Daoy (cell line): ENCODE data around the gene TMEFF1. TPM values are rescaled to one million over a fixed set of nuclear protein-coding genes. Genes with fewer than 3 reads are reported as not detected.
A peak's percentile ranks its signal among the peaks of the same experiment; 100 is the strongest.

Source experiments
- DNase-seq: peaks from one replicate; pipeline ENCODE4 v3.0.0-alpha.2; 2015; ENCODE audit warnings: low read depth
- total RNA-seq: library from RNA; depleted of rRNA; stranded (reverse); fragments of >200 nt; shearing (Covaris generic); gene quantifications from 2 replicates; pipeline ENCODE4 v1.2.3, GENCODE V29; 2014

The TMEFF1 gene
- total RNA-seq, 1 experiment from 2014 or later: 2.1 TPM

- DNase-seq: no peak
Measured at GRCh38 chr9:100573655-100574260, 100.8 kb downstream of the TMEFF1 start.

GRCh38 chr9:100575006-100575405 lies 102.1 kb downstream of the TMEFF1 start:
- no peak for DNase-seq

- DNase-seq: peak; percentile 69
Measured at GRCh38 chr9:100575765-100576386, 102.9 kb downstream of the TMEFF1 start.

- DNase-seq: no peak
Measured at GRCh38 chr9:100577776-100578448, 105.0 kb downstream of the TMEFF1 start, which contains the start of gene CAVIN4. CAVIN4 (plus strand) TSS chr9:100578079; CDS start chr9:100578144, 65 bp downstream.

- no peak for DNase-seq
Measured at GRCh38 chr9:100578610-100579009, 105.7 kb downstream of the TMEFF1 start.

- peak; percentile 32 for DNase-seq
Measured at GRCh38 chr9:100579665-100580064, 106.7 kb downstream of the TMEFF1 start.

GRCh38 chr9:100580257-100580656 lies 107.3 kb downstream of the TMEFF1 start:
- no peak for DNase-seq

GRCh38 chr9:100581081-100581480 lies 108.1 kb downstream of the TMEFF1 start:
- DNase-seq: no peak

- no peak for DNase-seq
Measured at GRCh38 chr9:100581661-100582060, 108.7 kb downstream of the TMEFF1 start.

GRCh38 chr9:100583014-100583802 lies 110.3 kb downstream of the TMEFF1 start:
- no peak for DNase-seq

- DNase-seq: no peak
Measured at GRCh38 chr9:100584951-100585350, 112.0 kb downstream of the TMEFF1 start.

GRCh38 chr9:100586093-100586492 lies 113.1 kb downstream of the TMEFF1 start:
- no peak for DNase-seq

GRCh38 chr9:100587375-100587774 lies 114.4 kb downstream of the TMEFF1 start:
- peak; percentile 63 for DNase-seq

GRCh38 chr9:100589582-100589981 lies 116.6 kb downstream of the TMEFF1 start:
- peak; percentile 29 for DNase-seq

- DNase-seq: no peak
Measured at GRCh38 chr9:100590481-100590880, 117.5 kb downstream of the TMEFF1 start.

GRCh38 chr9:100591139-100591538 lies 118.2 kb downstream of the TMEFF1 start:
- no peak for DNase-seq

GRCh38 chr9:100591639-100592412 lies 118.9 kb downstream of the TMEFF1 start:
- no peak for DNase-seq

- peak; percentile 64 for DNase-seq
Measured at GRCh38 chr9:100595391-100596199, 122.6 kb downstream of the TMEFF1 start.

GRCh38 chr9:100597236-100597635 lies 124.3 kb downstream of the TMEFF1 start:
- DNase-seq: no peak

GRCh38 chr9:100598641-100599145 lies 125.7 kb downstream of the TMEFF1 start:
- peak; percentile 93 for DNase-seq
